ENCODE results near the gene TPBGL.

DNA sequence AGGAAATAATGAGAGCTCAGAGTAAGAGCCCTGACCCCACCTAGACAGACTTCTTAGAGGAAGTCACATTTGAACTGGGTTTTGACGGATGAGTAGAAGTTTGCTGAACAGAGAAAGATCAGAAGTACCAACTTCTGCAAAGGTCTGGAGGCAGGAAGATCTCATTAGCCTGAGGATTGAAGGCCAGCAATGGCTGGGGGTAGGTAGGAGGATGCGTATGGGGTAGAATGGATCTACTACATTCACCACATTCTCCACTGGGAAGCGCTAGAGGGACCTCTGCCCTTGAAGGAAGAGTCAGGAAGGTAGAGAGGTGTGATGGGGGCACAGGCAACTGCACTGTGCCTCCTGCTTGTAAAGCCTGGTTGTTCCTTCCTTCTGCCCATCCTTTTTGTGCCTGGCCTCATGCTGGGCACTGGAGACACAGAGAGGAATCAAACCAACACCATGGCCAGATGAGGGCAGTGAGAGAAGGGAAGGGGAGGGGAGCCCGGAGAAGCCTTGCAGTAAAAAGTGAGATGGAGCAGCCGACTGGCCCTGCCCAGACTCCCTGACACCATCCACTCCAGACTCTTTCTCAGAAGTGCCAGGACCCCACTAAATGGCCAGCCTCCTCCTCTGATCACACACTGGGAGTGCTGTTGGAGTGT is 4.9 kb downstream of the TPBGL start:
- TF ChIP-seq, protein P1, sequence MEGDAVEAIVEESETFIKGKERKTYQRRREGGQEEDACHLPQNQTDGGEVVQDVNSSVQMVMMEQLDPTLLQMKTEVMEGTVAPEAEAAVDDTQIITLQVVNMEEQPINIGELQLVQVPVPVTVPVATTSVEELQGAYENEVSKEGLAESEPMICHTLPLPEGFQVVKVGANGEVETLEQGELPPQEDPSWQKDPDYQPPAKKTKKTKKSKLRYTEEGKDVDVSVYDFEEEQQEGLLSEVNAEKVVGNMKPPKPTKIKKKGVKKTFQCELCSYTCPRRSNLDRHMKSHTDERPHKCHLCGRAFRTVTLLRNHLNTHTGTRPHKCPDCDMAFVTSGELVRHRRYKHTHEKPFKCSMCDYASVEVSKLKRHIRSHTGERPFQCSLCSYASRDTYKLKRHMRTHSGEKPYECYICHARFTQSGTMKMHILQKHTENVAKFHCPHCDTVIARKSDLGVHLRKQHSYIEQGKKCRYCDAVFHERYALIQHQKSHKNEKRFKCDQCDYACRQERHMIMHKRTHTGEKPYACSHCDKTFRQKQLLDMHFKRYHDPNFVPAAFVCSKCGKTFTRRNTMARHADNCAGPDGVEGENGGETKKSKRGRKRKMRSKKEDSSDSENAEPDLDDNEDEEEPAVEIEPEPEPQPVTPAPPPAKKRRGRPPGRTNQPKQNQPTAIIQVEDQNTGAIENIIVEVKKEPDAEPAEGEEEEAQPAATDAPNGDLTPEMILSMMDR (IDR thresholded peaks at IDR 0.05) = no peak
- TF ChIP-seq POLR2AphosphoS5 (IDR thresholded peaks at IDR 0.05) = no peak
